ENCODE results near the gene MEOX1.

MEOX1 gene

GRCh38 chr17:43676471-43676870, 14.7 kb upstream of the MEOX1 start:
- Histone ChIP-seq H3K27me3 (no peaks in the 10 kb centered on the region), H3K4me3 (ENCODE audit: low read depth, low read length) (no peak overlapping the region)
- DNase-seq, result no peak

GRCh38 chr17:43674394-43674793, 12.7 kb upstream of the MEOX1 start:
- no peaks in the 10 kb centered on the region for H3K27me3 ChIP-seq
- no peak for DNase-seq
- no peaks in the 10 kb centered on the region for H3K36me3 ChIP-seq
- no peaks in the 10 kb centered on the region for H3K4me1 ChIP-seq
- TF ChIP-seq CTCF (IDR thresholded peaks at IDR 0.05; ENCODE audit: low read depth, low read length), result no peak
- no peaks in the 10 kb centered on the region for H3K9me3 ChIP-seq
- no peak overlapping the region for H3K4me3 ChIP-seq (ENCODE audit: low read depth, low read length)

More at GRCh38 chr17:43676471-43676870, 14.7 kb upstream of the MEOX1 start:
- no peaks in the 10 kb centered on the region for H3K4me1 ChIP-seq
- H3K9me3 ChIP-seq, result no peaks in the 10 kb centered on the region
- TF ChIP-seq CTCF (IDR thresholded peaks at IDR 0.05; ENCODE audit: low read depth, low read length), result no peak
- no peaks in the 10 kb centered on the region for H3K36me3 ChIP-seq

GRCh38 chr17:43673516-43674323, 12.0 kb upstream of the MEOX1 start:
- Histone ChIP-seq H3K9me3 (no peaks in the 10 kb centered on the region), H3K27me3 (no peaks in the 10 kb centered on the region), H3K4me3 (ENCODE audit: low read depth, low read length) (no peak overlapping the region), H3K36me3 (no peaks in the 10 kb centered on the region), H3K4me1 (no peaks in the 10 kb centered on the region)
- TF ChIP-seq CTCF (IDR thresholded peaks at IDR 0.05; ENCODE audit: low read depth, low read length), result peak; percentile 99
- peak; percentile 69 for DNase-seq

GRCh38 chr17:43671755-43672519, 10.2 kb upstream of the MEOX1 start:
- Histone ChIP-seq H3K4me1 (no peaks in the 10 kb centered on the region), H3K9me3 (no peaks in the 10 kb centered on the region), H3K27me3 (no peaks in the 10 kb centered on the region), H3K36me3 (no peaks in the 10 kb centered on the region), H3K4me3 (ENCODE audit: low read depth, low read length) (no peak overlapping the region)
- DNase-seq, result no peak
- TF ChIP-seq CTCF (IDR thresholded peaks at IDR 0.05; ENCODE audit: low read depth, low read length), result no peak

- no peaks in the 10 kb centered on the region for H3K4me1 ChIP-seq
- no peak for TF ChIP-seq CTCF (IDR thresholded peaks at IDR 0.05; ENCODE audit: low read depth, low read length)
- no peaks in the 10 kb centered on the region for H3K36me3 ChIP-seq
- H3K27me3 ChIP-seq, result no peaks in the 10 kb centered on the region
- no peak for DNase-seq
- H3K4me3 ChIP-seq (ENCODE audit: low read depth, low read length), result no peak overlapping the region
- no peaks in the 10 kb centered on the region for H3K9me3 ChIP-seq
These were observed 9.4 kb upstream of the MEOX1 start for GRCh38 chr17:43671031-43671692.

Measured in BE2C (cell line).